IMR-90 (cell line): Measurements from ENCODE around the gene SPNS2. TPM values are rescaled to one million over a fixed set of nuclear protein-coding genes. Genes with fewer than 3 reads are reported as not detected.

ENCODE experiments used
- ATAC-seq: fragments of 200-7000 bp; cut with Tn5 transposase; 2 replicates; pipeline ENCODE4 v1.9.1; 2020; ENCODE audit warnings: low read depth, mild to moderate bottlenecking, moderate library complexity
- BruUV-seq: library from RNA; stranded (reverse); fragments of 400-500 nt; replicated peaks from 2 replicates; lab custom pipeline; 2021; lab: Mats Ljungman, UMichigan
- CTCF ChIA-PET: fragments of 300-600 bp; formaldehyde crosslinking; extraction: SDS; loops from one replicate; lab custom pipeline; 2021; ENCODE audit warnings: antibody characterized with exemption; lab: Yijun Ruan, JAX
- POLR2A ChIA-PET: fragments of 300-600 bp; sonication (Branson Sonifier 250); formaldehyde crosslinking; loops from one replicate; lab custom pipeline; 2022; ENCODE audit warnings: antibody characterized with exemption; ENCODE audit not compliant: unreplicated experiment; lab: Charles Lee
- DNase-seq: peaks from one replicate; pipeline ENCODE4 v3.0.0; 2013
- H2AFZ ChIP-seq: replicated peaks from 2 replicates; pipeline ENCODE3; 2013; ENCODE audit warnings: low read length, mild to moderate bottlenecking; ENCODE audit not compliant: poor library complexity
- H2AK5ac ChIP-seq: 2 replicates; pipeline ENCODE4 v1.6.1; 2013; ENCODE audit warnings: low read depth, low read length, inconsistent platforms
- H2AK9ac ChIP-seq: replicated peaks from 2 replicates; pipeline ENCODE3; 2013; ENCODE audit warnings: mild to moderate bottlenecking, low read depth, low read length, moderate library complexity; ENCODE audit not compliant: poor library complexity
- H2BK120ac ChIP-seq: 2 replicates; pipeline ENCODE4 v1.6.1; 2013; ENCODE audit warnings: low read depth, low read length, inconsistent platforms
- H2BK15ac ChIP-seq: 3 replicates; pipeline ENCODE4 v1.6.1; 2013; ENCODE audit warnings: low read depth, low read length, inconsistent platforms
- H2BK20ac ChIP-seq: 2 replicates; pipeline ENCODE4 v1.6.1; 2013; ENCODE audit warnings: low read depth, mild to moderate bottlenecking, inconsistent platforms, low read length, moderate library complexity
- H2BK5ac ChIP-seq: 2 replicates; pipeline ENCODE4 v1.6.1; 2013; ENCODE audit warnings: mild to moderate bottlenecking, low read depth, low read length, inconsistent platforms; ENCODE audit not compliant: poor library complexity, severe bottlenecking
- H3K14ac ChIP-seq: replicated peaks from 2 replicates; pipeline ENCODE4 v1.6.1; 2013; ENCODE audit warnings: low read depth, low read length, inconsistent platforms
- H3K18ac ChIP-seq: 2 replicates; pipeline ENCODE4 v1.6.1; 2013; ENCODE audit warnings: low read depth, low read length, control low read depth
- H3K23ac ChIP-seq: 2 replicates; pipeline ENCODE4 v1.6.1; 2013; ENCODE audit warnings: low read depth, low read length, inconsistent platforms
- H3K27ac ChIP-seq: 2 replicates; pipeline ENCODE4 v1.5.1; 2013; ENCODE audit warnings: mild to moderate bottlenecking, control low read depth, low read length; ENCODE audit not compliant: insufficient read depth
- H3K27me3 ChIP-seq: 2 replicates; pipeline ENCODE4 v1.6.1; 2013; ENCODE audit warnings: low read length; ENCODE audit not compliant: control insufficient read depth, insufficient read depth
- H3K36me3 ChIP-seq: 2 replicates; pipeline ENCODE4 v1.6.1; 2013; ENCODE audit warnings: low read length, mixed read lengths; ENCODE audit not compliant: control insufficient read depth, insufficient read depth
- H3K4ac ChIP-seq: 2 replicates; pipeline ENCODE4 v1.6.1; 2013; ENCODE audit warnings: low read depth, low read length, inconsistent platforms
- H3K4me1 ChIP-seq: 2 replicates; pipeline ENCODE4 v1.6.1; 2013; ENCODE audit warnings: low read length, mixed read lengths; ENCODE audit not compliant: control insufficient read depth, insufficient read depth
- H3K4me2 ChIP-seq: 2 replicates; pipeline ENCODE4 v1.6.1; 2013; ENCODE audit warnings: low read depth, mild to moderate bottlenecking, control low read depth, low read length, moderate library complexity
- H3K4me3 ChIP-seq: 2 replicates; pipeline ENCODE4 v1.5.1; 2013; ENCODE audit warnings: low read depth, mild to moderate bottlenecking, control low read depth, low read length, moderate library complexity; ENCODE audit not compliant: insufficient read depth
- H3K56ac ChIP-seq: 2 replicates; pipeline ENCODE4 v1.6.1; 2013; ENCODE audit warnings: low read length, inconsistent platforms; ENCODE audit not compliant: insufficient read depth; ENCODE audit errors: extremely low read depth
- H3K79me1 ChIP-seq, 2 experiments: 2 replicates each; pipeline ENCODE4 v1.6.1; 2013; ENCODE audit warnings: low read length in 2 of 2, inconsistent platforms in 1 of 2, low read depth in 1 of 2
- H3K9ac ChIP-seq: 2 replicates; pipeline ENCODE4 v1.6.1; 2013; ENCODE audit warnings: low read depth, low read length, control low read depth
- H3K9me1 ChIP-seq: 2 replicates; pipeline ENCODE4 v1.6.1; 2013; ENCODE audit warnings: low read length, inconsistent platforms; ENCODE audit not compliant: insufficient read depth
- H3K9me3 ChIP-seq: 2 replicates; pipeline ENCODE4 v1.6.1; 2013; ENCODE audit warnings: low read length; ENCODE audit not compliant: control insufficient read depth, insufficient read depth
- H4K20me1 ChIP-seq: 2 replicates; pipeline ENCODE4 v1.6.1; 2013; ENCODE audit warnings: low read length, inconsistent platforms; ENCODE audit not compliant: insufficient read depth
- H4K5ac ChIP-seq: 2 replicates; pipeline ENCODE4 v1.6.1; 2013; ENCODE audit warnings: mild to moderate bottlenecking, low read depth, low read length, control low read depth
- H4K8ac ChIP-seq, 2 experiments: 2 replicates each; pipeline ENCODE4 v1.6.1; 2013; ENCODE audit warnings: low read depth in 2 of 2, low read length in 2 of 2, control low read depth in 1 of 2, inconsistent platforms in 1 of 2
- H4K91ac ChIP-seq: 2 replicates; pipeline ENCODE4 v1.6.1; 2013; ENCODE audit warnings: low read depth, low read length, inconsistent platforms; ENCODE audit not compliant: insufficient read depth
- BHLHE40 ChIP-seq: fragments of 150-350 bp; IDR thresholded peaks from 2 replicates; pipeline ENCODE4 v1.6.1; 2016; ENCODE audit warnings: mild to moderate bottlenecking, low read depth, low read length
- MAZ ChIP-seq: IDR thresholded peaks from 2 replicates; pipeline ENCODE4 v1.6.1; 2012; ENCODE audit warnings: low read depth, mild to moderate bottlenecking, low read length, improper control_type of control experiment, moderate library complexity, borderline replicate concordance
- MXI1 ChIP-seq: IDR thresholded peaks from 2 replicates; pipeline ENCODE4 v1.6.1; 2012; ENCODE audit warnings: low read depth, mild to moderate bottlenecking, low read length, moderate library complexity, borderline replicate concordance
- RAD21 ChIP-seq: IDR thresholded peaks from 2 replicates; pipeline ENCODE4 v1.6.1; 2012; ENCODE audit warnings: low read length, improper control_type of control experiment
- WGBS, 2 experiments: methylation state at CpG; one replicate each; pipeline versions ENCODE4 v1.1.5 to v1.1.7; 2013; ENCODE audit warnings: missing lambda C conversion rate in 2 of 2; ENCODE audit not compliant: insufficient read length in 1 of 2; ENCODE audit errors: extremely low coverage in 2 of 2; 5-methylcytosine and 5-hydroxymethylcytosine counted together
- dilution Hi-C: fragments of 300-500 bp; cut with HindIII; formaldehyde crosslinking; loops from one replicate; pipeline ENCODE4 v1.14.3; 2018; ENCODE audit warnings: low sequenced_read_pairs; ENCODE audit not compliant: unreplicated experiment
- in situ Hi-C: fragments of 300-500 bp; cut with MboI; formaldehyde crosslinking; loops from 3 replicates; pipeline ENCODE4 v1.14.3; 2019; ENCODE audit warnings: low sequenced_read_pairs, inconsistent platforms, mixed read lengths
- intact Hi-C: fragments of 100-400 bp; cut with micrococcal nuclease; formaldehyde crosslinking; loops from 2 replicates; pipeline ENCODE4 v1.10.0; 2022
- polyA plus RNA-seq, 3 experiments: library from polyadenylated mRNA; depleted of rRNA; stranded (reverse); fragments of >200 nt; gene quantifications; 2 replicates each; pipeline ENCODE4 v1.2.3, GENCODE V29; 2012; ENCODE audit warnings: low replicate concordance in 1 of 3
- total RNA-seq: library from RNA; depleted of rRNA; stranded (reverse); fragments of >200 nt; gene quantifications from 2 replicates; pipeline ENCODE4 v1.2.3, GENCODE V29; 2012

The SPNS2 gene
- total and polyA plus RNA-seq, 2 of the 4 experiments (the other 2 are of a cell fraction), result under 0.01 TPM; not detected in 1

DNA sequence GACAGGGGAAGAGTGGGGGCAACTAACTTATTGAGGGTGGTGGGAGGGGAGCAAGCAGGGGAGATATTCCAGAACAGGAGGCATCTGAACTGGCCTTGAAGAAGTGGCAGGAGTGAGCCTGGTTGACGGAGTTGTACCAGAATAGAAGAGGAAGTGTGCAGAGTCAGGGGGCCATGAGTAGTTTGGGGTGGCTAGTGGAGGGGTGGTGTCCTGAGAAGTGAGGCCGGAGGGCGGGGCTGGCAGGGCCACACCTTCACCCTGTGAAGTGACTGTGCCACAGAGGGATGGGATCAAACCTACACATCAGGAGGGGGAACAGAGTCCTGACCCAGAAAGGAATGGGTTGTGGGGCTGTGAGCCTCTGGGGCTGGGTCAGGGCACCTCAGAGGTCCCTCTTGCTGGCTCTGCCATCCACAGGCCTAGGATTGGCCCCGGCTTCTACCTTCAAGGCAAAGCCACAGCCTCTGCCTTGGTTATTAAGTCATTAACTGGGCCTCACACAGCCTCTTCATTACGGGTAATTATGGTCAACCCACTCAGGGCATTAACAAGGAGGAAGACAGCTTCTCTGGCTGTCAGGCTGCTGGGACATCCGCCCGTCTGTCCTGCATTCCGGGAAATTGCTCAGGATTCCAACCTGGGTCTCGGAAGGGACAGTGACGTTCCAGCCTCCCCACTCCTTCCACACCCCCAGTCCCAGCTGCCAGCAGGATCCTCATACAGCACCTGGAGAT lies 12.7 kb downstream of the SPNS2 start:
- Histone ChIP-seq H2AK9ac (no peak overlapping the region), H4K8ac (no peak overlapping the region), H2BK5ac (no peak overlapping the region), H3K14ac (no peak overlapping the region), H2AK5ac (no peak overlapping the region), H3K4me2 (no peak overlapping the region), H3K79me1 (no peaks in the 10 kb centered on the region), H3K56ac (no peak overlapping the region), H3K4me3 (no peak overlapping the region), H3K9me1 (no peaks in the 10 kb centered on the region), H3K9me3 (no peaks in the 10 kb centered on the region), H3K27me3 (peaks cover 25% of the 10 kb centered on the region; the same call in 1 of the 2 replicates), H3K23ac (no peak overlapping the region), H2BK20ac (no peak overlapping the region), H2AFZ (no peak overlapping the region), H3K9ac (no peak overlapping the region), H2BK120ac (no peak overlapping the region), H3K4ac (no peak overlapping the region), H4K91ac (no peak overlapping the region), H4K20me1 (no peaks in the 10 kb centered on the region), H3K18ac (no peak overlapping the region), H3K27ac (no peak overlapping the region), H3K36me3 (no peaks in the 10 kb centered on the region), H2BK15ac (no peak overlapping the region), H4K5ac (no peak overlapping the region), H3K4me1 (peaks cover 2% of the 10 kb centered on the region)
- WGBS, 2 experiments, result 62% methylated on average over 2 of the region's 10 CpGs; no CpG with 5 or more reads in 1 of the 2 experiments
- DNase-seq (no peak), ATAC-seq (no peak)
- dilution Hi-C loops, result no loop called here
- TF ChIP-seq RAD21 (no peak), BHLHE40 (no peak), MXI1 (no peak), MAZ (no peak)
- ChIA-PET POLR2A (no interaction called here), CTCF (no interaction called here)
- in situ Hi-C loops, result no loop called here
- BruUV-seq, result no TSS peak
- intact Hi-C loops, result no loop called here
